Measurements from ENCODE around the gene ZNF680. TPM values are rescaled to one million over a fixed set of nuclear protein-coding genes. Genes with fewer than 3 reads are reported as not detected.

ZNF680 gene
- total RNA-seq, 3 donors from 2014 or later (not counting 1 experiment from before 2014, with no cell fraction given) = 8.9 to 17.9 (median 10.2) TPM

DNA sequence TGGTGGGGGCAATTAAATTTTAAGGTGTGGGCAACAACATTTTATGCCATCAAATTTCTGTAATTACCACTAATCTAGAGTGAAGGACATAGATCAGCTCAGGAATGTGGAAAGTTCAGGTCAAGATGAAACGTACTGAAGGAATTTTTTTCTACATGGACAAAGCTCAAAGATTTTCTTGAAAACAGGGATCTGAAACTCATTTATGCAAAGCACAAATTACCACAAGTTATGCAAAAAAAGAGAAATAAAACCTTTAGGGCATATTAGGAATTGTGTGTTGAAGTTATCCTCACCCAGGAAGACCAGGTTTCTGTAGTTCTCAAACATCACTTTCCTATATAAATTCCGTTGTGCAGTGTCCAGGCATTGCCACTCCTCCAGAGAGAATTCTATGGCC lies 18.9 kb downstream of the ZNF680 start:
- ATAC-seq (no peak), DNase-seq (no peak)
- WGBS (ENCODE audit: insufficient coverage) = 86% methylated on average over 2 of the region's 2 CpGs
- Histone ChIP-seq H3K4me1 (ENCODE audit: control insufficient read depth, insufficient read depth, low read length) (peaks cover 6% of the 10 kb centered on the region), H3K9me3 (ENCODE audit: control insufficient read depth, insufficient read depth, low read length) (no peaks in the 10 kb centered on the region), H3K4me3 (ENCODE audit: low read length) (no peak overlapping the region), H3K36me3 (ENCODE audit: control insufficient read depth, insufficient read depth, low read length) (peaks cover 2% of the 10 kb centered on the region), H3K27ac (ENCODE audit: low read length) (no peak overlapping the region), H3K27me3 (ENCODE audit: control insufficient read depth, insufficient read depth, low read length) (no peaks in the 10 kb centered on the region)
- H3K36me3 Mint-ChIP-seq = no peaks in the 10 kb centered on the region
- H3K27me3 Mint-ChIP-seq (ENCODE audit: low read depth in 2 of 2) = no peaks in the 10 kb centered on the region
- H3K4me3 Mint-ChIP-seq = no peak overlapping the region
- TF ChIP-seq, protein P1, sequence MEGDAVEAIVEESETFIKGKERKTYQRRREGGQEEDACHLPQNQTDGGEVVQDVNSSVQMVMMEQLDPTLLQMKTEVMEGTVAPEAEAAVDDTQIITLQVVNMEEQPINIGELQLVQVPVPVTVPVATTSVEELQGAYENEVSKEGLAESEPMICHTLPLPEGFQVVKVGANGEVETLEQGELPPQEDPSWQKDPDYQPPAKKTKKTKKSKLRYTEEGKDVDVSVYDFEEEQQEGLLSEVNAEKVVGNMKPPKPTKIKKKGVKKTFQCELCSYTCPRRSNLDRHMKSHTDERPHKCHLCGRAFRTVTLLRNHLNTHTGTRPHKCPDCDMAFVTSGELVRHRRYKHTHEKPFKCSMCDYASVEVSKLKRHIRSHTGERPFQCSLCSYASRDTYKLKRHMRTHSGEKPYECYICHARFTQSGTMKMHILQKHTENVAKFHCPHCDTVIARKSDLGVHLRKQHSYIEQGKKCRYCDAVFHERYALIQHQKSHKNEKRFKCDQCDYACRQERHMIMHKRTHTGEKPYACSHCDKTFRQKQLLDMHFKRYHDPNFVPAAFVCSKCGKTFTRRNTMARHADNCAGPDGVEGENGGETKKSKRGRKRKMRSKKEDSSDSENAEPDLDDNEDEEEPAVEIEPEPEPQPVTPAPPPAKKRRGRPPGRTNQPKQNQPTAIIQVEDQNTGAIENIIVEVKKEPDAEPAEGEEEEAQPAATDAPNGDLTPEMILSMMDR (IDR thresholded peaks at IDR 0.05) = no peak
- peaks cover 12 to 25% of the 10 kb centered on the region in 2 donors for H3K4me1 Mint-ChIP-seq
- no peaks in the 10 kb centered on the region for H3K9me3 Mint-ChIP-seq
- intact Hi-C loops (cut with micrococcal nuclease) = no loop called here
- H3K27ac Mint-ChIP-seq = no peak overlapping the region

DNA sequence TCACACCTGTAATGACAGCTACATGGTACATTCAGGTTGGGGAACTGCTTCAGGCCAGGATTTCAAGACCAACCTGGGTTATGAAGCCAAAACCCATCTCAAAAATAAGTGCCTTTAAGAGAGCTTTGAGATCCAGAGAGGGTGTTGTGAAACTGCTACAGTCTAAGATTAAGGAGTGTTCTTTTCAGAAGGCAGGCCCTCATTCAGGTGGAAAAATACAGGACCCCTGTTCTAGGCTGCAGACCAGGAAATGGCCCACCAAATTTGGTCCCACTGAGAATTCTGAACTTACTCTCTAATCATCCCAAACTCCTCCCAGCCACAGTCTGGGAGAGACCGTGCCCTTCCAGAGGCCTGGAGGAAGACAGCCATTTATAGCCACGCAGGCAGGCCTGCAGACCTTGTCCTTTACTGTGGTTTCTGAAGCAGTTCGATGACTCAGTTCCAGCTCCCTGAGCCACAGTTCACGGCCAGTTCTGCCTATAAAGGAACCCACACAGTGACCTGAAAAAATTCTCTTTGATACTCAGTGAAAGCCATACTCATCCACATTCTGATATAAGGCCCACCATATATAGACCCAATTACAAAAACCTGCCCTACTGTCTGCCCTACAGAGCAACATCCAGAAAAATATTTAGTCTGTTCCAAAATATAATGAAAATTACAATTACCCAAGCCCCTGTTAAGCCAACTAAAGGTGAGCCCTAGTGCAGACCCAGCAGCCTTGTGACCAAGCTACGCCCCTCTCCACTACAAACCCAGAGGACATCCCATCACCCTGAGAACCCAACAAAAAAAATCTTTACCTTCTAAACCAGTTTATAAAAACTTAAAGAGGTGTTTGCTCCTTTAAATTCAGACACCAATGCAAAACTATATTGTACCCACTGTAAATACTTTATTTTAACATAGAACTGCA lies 21.2 kb downstream of the ZNF680 start:
- 47% methylated on average over 5 of the region's 5 CpGs for WGBS (ENCODE audit: insufficient coverage)
- Histone ChIP-seq H3K9me3 (ENCODE audit: control insufficient read depth, insufficient read depth, low read length) (peaks cover 3% of the 10 kb centered on the region), H3K4me1 (ENCODE audit: control insufficient read depth, insufficient read depth, low read length) (peaks cover 6% of the 10 kb centered on the region), H3K27me3 (ENCODE audit: control insufficient read depth, insufficient read depth, low read length) (no peaks in the 10 kb centered on the region), H3K36me3 (ENCODE audit: control insufficient read depth, insufficient read depth, low read length) (peaks cover 2% of the 10 kb centered on the region), H3K4me3 (ENCODE audit: low read length) (no peak overlapping the region), H3K27ac (ENCODE audit: low read length) (peak overlapping the region; percentile 22)
- peak in 1 of 2 donors; percentile 10 for DNase-seq
- Mint-ChIP-seq H3K36me3 (no peaks in the 10 kb centered on the region), H3K27ac (peak overlapping the region; percentile 74 to 79), H3K9me3 (no peaks in the 10 kb centered on the region), H3K4me1 (peaks cover 12 to 25% of the 10 kb centered on the region in 2 donors), H3K27me3 (ENCODE audit: low read depth in 2 of 2) (no peaks in the 10 kb centered on the region), H3K4me3 (peak overlapping the region; percentile 13)
- intact Hi-C loops (cut with micrococcal nuclease) = no loop called here
- peak in 2 of 3 donors; percentile 42 to 60 for ATAC-seq
- TF ChIP-seq, protein P1 (IDR thresholded peaks at IDR 0.05) = no peak

DNA sequence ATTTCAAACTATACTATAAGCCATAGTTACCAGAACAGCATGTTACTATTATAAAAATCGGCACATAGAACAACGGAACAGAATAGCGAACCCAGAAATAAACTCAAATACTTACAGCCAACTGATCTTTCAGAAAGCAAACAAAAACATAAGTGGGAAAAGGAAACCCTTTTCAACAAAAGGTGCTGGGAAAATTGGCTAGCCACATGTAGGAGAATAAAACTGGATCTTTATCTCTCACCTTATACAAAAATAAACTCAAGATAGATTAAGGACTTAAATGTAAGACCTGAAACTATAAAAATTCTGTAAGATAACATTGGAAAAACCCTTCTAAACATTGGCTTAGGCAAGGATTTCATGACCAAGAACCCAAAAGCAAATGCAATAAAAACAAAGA lies 29.1 kb downstream of the ZNF680 start:
- Histone ChIP-seq H3K4me3 (ENCODE audit: low read length) (no peak overlapping the region), H3K36me3 (ENCODE audit: control insufficient read depth, insufficient read depth, low read length) (peaks cover 5% of the 10 kb centered on the region), H3K27ac (ENCODE audit: low read length) (no peak overlapping the region), H3K27me3 (ENCODE audit: control insufficient read depth, insufficient read depth, low read length) (no peaks in the 10 kb centered on the region), H3K9me3 (ENCODE audit: control insufficient read depth, insufficient read depth, low read length) (peaks cover 10% of the 10 kb centered on the region), H3K4me1 (ENCODE audit: control insufficient read depth, insufficient read depth, low read length) (no peaks in the 10 kb centered on the region)
- 100% methylated on average over 3 of the region's 3 CpGs for WGBS (ENCODE audit: insufficient coverage)
- ATAC-seq = no peak
- Mint-ChIP-seq H3K27ac (no peak overlapping the region), H3K27me3 (ENCODE audit: low read depth in 2 of 2) (no peaks in the 10 kb centered on the region), H3K4me3 (no peak overlapping the region), H3K4me1 (peaks cover 31% of the 10 kb centered on the region in 2 donors), H3K9me3 (peaks cover 8 to 26% of the 10 kb centered on the region in 2 donors), H3K36me3 (peaks cover 61% of the 10 kb centered on the region)
- intact Hi-C loops (cut with micrococcal nuclease) = no loop called here
- TF ChIP-seq, protein P1 (IDR thresholded peaks at IDR 0.05) = no peak
- no peak for DNase-seq
